Osteoblast (primary cell): ENCODE data around the gene RSPO1. TPM values are rescaled to one million over a fixed set of nuclear protein-coding genes. Genes with fewer than 3 reads are reported as not detected.

Experiments used
- DNase-seq: peaks from one replicate; pipeline ENCODE4 v3.0.0; 2011; ENCODE audit warnings: low spot score, mixed read lengths; ENCODE audit not compliant: insufficient read length; ENCODE audit errors: missing footprints
- H2AFZ ChIP-seq: 2 replicates; pipeline ENCODE4 v1.6.0; 2011; ENCODE audit warnings: mild to moderate bottlenecking, low read length
- H3K27ac ChIP-seq: 2 replicates; pipeline ENCODE4 v1.5.1; 2011; ENCODE audit warnings: mild to moderate bottlenecking, low read depth, low read length, moderate library complexity
- H3K27me3 ChIP-seq: 2 replicates; pipeline ENCODE4 v1.6.0; 2012; ENCODE audit warnings: mild to moderate bottlenecking, control low read depth, inconsistent platforms, low read length, moderate library complexity; ENCODE audit not compliant: insufficient read depth
- H3K36me3 ChIP-seq: 2 replicates; pipeline ENCODE4 v1.5.1; 2011; ENCODE audit warnings: mild to moderate bottlenecking, low read length, control low read depth, moderate library complexity; ENCODE audit not compliant: insufficient read depth
- H3K4me1 ChIP-seq: 2 replicates; pipeline ENCODE4 v1.5.1; 2011; ENCODE audit warnings: mild to moderate bottlenecking, low read length, control low read depth, moderate library complexity; ENCODE audit not compliant: insufficient read depth
- H3K4me2 ChIP-seq: 2 replicates; pipeline ENCODE4 v1.6.0; 2011; ENCODE audit warnings: mild to moderate bottlenecking, low read length; ENCODE audit not compliant: insufficient read depth
- H3K4me3 ChIP-seq: fragments of 200-600 bp; sonication (generic); 3 replicates; pipeline ENCODE4 v1.5.1; 2012; ENCODE audit warnings: mild to moderate bottlenecking, low read length, inconsistent platforms; ENCODE audit not compliant: insufficient read depth
- H3K79me2 ChIP-seq: 2 replicates; pipeline ENCODE4 v1.6.0; 2012; ENCODE audit warnings: mild to moderate bottlenecking, low read length, control low read depth, inconsistent platforms; ENCODE audit not compliant: insufficient read depth
- H3K9me3 ChIP-seq: 2 replicates; pipeline ENCODE4 v1.5.1; 2011; ENCODE audit warnings: low read depth, low read length, control low read depth
- H4K20me1 ChIP-seq: 2 replicates; pipeline ENCODE4 v1.6.0; 2012; ENCODE audit warnings: mild to moderate bottlenecking, low read length, control low read depth; ENCODE audit not compliant: insufficient read depth
- CTCF ChIP-seq: IDR thresholded peaks from 2 replicates; pipeline ENCODE4 v1.5.1; 2011; ENCODE audit warnings: mild to moderate bottlenecking, low read depth, low read length, moderate library complexity; ENCODE audit errors: extremely low read depth
- total RNA-seq: library from RNA; depleted of rRNA; stranded (reverse); fragments of >200 nt; gene quantifications from 2 replicates; pipeline ENCODE4 v1.2.3, GENCODE V29; 2012

The RSPO1 gene
- total RNA-seq, 1 donor = 0.36 TPM

GRCh38 chr1:37656026-37656425 is 21.3 kb upstream of the RSPO1 start:
- H3K4me1 ChIP-seq = no peaks in the 10 kb centered on the region
- no peak for DNase-seq
- TF ChIP-seq CTCF = no peak
- no peaks in the 10 kb centered on the region for H3K36me3 ChIP-seq
- H3K4me2 ChIP-seq = no peak overlapping the region
- H3K27ac ChIP-seq = no peak overlapping the region
- no peaks in the 10 kb centered on the region for H4K20me1 ChIP-seq
- H3K27me3 ChIP-seq = peaks cover 5% of the 10 kb centered on the region
- H2AFZ ChIP-seq = no peak overlapping the region
- no peaks in the 10 kb centered on the region for H3K79me2 ChIP-seq
- no peak overlapping the region for H3K4me3 ChIP-seq
- no peaks in the 10 kb centered on the region for H3K9me3 ChIP-seq

- Histone ChIP-seq H3K79me2 (no peaks in the 10 kb centered on the region), H2AFZ (no peak overlapping the region), H4K20me1 (no peaks in the 10 kb centered on the region), H3K4me3 (no peak overlapping the region), H3K4me1 (no peaks in the 10 kb centered on the region), H3K36me3 (no peaks in the 10 kb centered on the region), H3K9me3 (no peaks in the 10 kb centered on the region), H3K4me2 (no peak overlapping the region), H3K27ac (no peak overlapping the region), H3K27me3 (peaks cover 5% of the 10 kb centered on the region)
- no peak for TF ChIP-seq CTCF
- DNase-seq = no peak
Measured at GRCh38 chr1:37655274-37655673, 20.6 kb upstream of the RSPO1 start.

- Histone ChIP-seq H2AFZ (no peak overlapping the region), H3K27ac (no peak overlapping the region), H3K9me3 (no peaks in the 10 kb centered on the region), H3K79me2 (no peaks in the 10 kb centered on the region), H3K4me1 (no peaks in the 10 kb centered on the region), H3K36me3 (no peaks in the 10 kb centered on the region), H3K27me3 (no peaks in the 10 kb centered on the region), H3K4me3 (no peak overlapping the region), H3K4me2 (no peak overlapping the region), H4K20me1 (no peaks in the 10 kb centered on the region)
- DNase-seq = no peak
- TF ChIP-seq CTCF = no peak
Measured at GRCh38 chr1:37653906-37654305, 19.2 kb upstream of the RSPO1 start.

GRCh38 chr1:37652976-37653375 is 18.3 kb upstream of the RSPO1 start:
- Histone ChIP-seq H3K27me3 (peaks cover 2% of the 10 kb centered on the region), H2AFZ (no peak overlapping the region), H3K4me2 (no peak overlapping the region), H3K4me3 (no peak overlapping the region), H3K9me3 (no peaks in the 10 kb centered on the region), H3K4me1 (no peaks in the 10 kb centered on the region), H4K20me1 (no peaks in the 10 kb centered on the region), H3K36me3 (no peaks in the 10 kb centered on the region), H3K79me2 (no peaks in the 10 kb centered on the region), H3K27ac (no peak overlapping the region)
- DNase-seq = peak; percentile 63
- no peak for TF ChIP-seq CTCF
